GM18511 (cell line): Measurements from ENCODE around the gene MPDZ.
"Not testable (repeated sequence)": the region's sequence is repeated elsewhere in the genome, so short reads cannot be mapped to it uniquely, and the experiment has no call there.

Source experiments
- ATAC-seq: cut with Tn5 transposase; IDR thresholded peaks from one replicate; pipeline ENCODE4 v1.9.1; 2021; ENCODE audit warnings: mild to moderate bottlenecking, moderate library complexity; ENCODE audit not compliant: unreplicated experiment

MPDZ gene

DNA sequence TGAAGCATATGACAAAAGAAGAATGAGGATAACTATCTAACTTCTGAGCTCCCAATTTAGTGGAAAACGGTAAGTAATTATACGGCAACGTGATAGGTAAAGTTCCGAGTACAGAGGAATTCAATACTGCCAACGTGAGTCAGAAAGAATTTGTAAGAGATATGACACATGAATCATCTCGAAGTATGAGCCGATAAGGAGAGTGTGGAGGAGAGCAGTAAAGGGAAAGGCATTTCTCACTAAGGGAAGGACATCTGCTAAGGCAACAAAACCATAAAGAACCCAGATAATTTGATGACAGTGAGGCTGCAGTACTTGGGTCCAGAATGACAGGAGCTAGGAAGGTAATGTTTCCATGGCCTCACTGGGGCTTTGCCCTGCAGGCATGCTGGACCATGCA is 11.0 kb downstream of the MPDZ start:
- no peak for ATAC-seq

DNA sequence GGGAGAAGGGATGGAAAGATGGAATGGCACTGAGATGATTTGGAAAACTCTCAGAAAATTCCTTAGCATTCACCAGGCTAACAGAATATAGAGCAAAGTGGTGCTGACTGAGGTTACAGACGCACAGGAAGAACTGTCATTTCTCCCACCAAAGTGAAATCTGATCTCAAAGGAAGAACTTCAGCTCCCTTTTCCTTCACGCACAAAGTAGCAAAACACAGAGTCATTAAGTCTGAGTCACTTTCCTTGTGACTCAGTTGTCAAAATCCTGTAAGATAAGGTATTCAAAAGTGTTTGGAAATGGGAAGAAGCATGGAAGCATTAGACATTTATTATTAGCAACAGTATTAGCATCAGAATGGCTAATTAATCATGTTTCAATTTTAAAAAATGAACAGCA is 11.7 kb downstream of the MPDZ start:
- no peak for ATAC-seq

DNA sequence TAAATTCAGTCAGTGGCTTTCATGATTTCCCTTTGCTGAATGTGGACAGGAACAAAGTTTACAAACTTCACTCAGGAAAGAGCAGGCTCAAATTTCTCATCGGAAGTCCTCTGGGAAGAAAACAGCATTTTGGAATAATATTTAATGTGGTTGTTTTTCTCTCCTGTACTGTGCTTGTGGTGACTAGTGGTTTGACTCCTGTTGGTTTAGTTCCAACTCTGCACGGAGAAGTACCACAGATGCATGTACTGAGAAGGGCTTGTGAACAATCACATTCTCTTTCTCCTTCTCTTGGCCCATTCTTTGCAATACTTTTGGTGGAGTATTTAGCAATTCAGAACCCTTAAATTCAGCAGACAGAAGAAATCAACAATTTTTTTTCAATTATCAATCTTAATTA is 13.3 kb downstream of the MPDZ start:
- no peak for ATAC-seq

DNA sequence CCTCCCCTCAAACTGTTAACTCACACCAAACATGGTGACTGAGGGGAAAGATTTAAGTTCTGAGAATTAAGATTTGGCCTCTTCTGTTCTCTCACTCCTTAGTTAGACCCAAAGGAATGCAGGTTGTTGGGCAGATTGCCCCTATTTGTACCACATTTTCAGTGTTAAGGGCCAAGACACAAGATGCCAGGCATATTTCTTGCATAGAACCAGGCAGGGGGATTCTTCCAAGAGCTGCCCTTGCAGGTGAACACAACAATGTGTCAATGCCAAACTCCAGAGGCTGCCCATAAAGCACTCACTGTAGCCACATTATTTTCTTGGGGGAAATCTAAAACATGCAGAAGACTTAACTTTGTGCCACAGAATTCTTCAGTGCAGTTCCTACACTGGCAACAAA is 14.7 kb downstream of the MPDZ start:
- ATAC-seq, result no peak

DNA sequence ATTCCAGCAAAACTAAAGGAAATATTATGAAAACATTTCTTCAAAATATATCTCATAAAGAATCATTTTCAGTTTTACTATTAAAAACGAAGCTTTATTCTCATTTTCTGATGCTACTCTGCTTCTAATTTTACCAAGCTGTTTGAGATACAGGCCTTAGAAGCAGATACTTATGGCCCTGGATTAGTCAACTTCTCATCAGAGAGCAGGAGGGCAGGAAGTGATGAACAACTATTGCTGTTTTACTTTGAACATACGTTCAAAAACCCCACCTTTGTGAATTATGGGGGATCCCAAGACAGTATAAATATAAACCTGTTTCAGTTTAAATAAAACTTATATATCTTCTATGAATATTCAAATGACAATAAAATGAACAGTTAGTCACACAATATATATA is 16.0 kb downstream of the MPDZ start:
- ATAC-seq, result no peak

DNA sequence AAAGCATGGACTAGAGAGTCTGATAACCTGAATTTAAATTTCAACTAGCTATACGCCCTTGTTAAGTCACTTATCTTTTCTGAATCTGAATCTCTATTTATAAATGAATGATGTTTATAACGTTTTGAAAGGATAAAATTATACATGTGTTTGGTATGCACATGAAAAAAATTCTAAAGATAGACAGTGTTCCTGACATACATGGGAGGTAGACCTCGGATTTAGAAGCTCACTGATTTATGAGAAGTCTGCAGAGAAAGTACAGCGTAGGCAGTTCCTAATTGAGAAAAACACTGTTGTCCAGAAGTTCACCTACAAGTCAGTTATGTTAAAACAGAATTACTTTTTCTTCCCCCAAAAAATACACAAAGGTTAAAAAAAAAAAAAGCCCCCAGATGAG is 26.6 kb downstream of the MPDZ start:
- ATAC-seq, result no peak

DNA sequence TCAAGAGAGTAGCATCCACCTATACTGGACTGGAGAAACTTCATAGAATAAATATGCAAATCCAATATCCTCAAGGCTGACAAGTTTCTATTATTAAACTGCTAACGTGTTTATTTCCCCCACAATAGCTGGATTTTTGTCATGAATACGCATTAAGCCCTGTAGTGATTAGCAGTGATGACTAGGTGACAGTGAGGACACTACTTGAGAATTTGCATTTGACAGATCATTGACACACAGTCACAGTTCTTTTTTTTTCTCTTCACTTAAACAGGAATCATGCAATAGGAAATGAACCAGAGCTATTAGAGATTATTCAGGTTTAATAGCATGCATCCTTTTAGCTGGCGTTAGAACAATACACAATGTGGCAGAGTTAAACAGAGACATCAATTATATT is 35.3 kb downstream of the MPDZ start:
- no peak for ATAC-seq

DNA sequence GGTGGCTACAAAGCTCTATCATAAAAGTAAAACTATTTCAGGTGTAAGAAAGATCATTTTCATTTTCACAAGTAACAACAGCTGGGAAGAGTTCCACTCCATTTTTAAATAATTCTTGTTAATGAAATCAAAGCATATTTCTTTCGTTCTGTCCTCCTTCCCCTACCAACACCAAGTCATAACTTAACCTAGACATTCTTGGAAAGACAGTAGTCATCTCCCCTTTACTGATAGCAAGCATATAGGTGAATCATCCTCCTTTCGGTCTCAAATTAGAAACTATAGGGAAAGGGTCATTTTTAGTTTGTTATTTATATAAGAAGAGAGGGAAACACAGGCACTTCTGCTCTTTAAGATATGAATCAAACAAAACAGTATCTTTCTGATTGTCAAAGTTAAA is 38.2 kb downstream of the MPDZ start:
- no peak for ATAC-seq

DNA sequence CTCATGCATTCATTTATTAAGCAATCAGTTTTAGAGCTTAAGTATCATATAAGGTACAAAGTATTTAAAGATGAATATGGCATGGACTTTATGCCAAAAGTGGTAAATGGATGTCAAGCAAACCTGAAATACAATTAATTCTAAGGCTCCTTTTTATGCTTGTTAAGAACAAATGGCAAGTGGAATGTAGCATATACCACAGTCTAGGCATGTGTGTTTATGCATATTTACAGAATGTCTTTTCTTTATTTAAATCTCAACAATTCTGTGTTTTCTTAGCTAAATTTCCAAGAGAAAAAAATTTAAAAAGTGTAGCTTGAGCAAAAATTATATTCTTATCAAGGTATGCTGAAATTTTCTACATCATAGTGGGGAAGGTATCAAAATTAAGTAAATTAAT is 39.8 kb downstream of the MPDZ start:
- ATAC-seq, result no peak

DNA sequence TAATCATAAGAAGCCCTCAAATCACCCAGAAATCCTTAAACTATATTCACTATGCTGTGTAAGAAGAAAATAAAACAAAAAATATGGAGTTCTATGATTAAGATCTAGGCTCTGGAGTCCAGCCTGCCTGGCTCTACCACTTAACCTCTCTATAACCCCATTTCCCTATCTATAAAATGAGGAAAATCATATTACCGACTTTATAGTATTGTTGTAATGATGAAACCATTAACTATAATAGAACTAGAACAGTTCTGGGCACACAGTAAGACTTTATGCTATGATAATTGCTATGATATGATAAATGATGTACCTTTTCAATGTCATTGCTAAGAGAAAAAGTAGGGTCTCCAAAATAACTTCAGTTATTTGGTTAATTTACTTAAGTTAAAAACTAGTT is 40.3 kb downstream of the MPDZ start:
- ATAC-seq, result no peak

DNA sequence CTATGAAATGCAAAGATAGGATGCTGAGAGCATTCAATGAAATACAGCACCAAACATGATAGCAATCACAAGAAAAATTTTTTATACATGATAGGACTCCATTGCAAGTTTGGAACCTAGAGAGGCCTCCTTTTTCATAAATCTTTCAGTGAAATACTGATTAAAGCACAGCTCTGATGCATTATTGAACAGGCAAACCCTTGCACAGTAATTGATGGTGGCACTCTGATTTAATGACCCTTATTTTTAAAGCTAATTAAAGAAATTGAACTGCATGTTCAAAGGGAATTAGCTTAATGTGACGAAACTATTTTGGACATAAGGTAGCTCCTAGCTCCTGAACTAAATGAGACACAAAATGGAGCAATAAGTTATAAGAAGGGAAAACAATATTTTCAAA is 44.6 kb downstream of the MPDZ start:
- no peak for ATAC-seq

DNA sequence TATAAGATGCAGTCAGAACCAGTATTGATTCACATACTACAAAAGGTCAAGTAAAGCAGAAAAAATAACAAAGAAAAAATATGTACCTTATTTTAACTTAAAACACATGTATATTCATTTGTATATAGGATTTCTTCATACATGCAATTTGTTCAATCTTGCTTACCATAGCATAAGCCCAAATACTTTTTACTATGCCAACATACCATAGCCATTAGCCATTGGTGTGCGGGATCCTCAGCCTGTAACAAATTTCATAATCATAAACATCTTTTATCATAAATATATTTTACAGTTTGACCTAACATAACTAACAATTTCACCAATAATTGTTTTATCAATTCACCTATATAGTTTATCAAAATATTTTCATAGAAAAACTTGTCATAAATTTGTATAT is 51.1 kb downstream of the MPDZ start:
- ATAC-seq, result no peak

DNA sequence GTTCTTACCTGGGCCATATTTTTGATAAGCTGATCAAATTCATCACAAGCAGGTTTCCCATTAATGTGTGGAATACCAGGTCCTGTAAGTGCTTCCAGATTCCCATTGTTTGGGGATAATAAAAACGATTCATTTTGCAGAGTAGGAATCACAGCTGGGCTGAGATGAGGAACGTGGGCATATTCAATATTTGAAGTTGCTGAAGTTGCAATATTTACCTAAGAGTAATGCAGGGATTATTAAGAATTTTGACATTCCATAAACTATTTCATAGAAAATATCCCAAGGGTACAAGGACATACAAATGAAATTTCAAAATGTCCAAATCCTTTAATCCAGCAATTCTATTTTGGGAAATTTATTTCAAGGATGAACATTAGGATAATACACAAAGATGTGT is 55.1 kb downstream of the MPDZ start:
- no peak for ATAC-seq

DNA sequence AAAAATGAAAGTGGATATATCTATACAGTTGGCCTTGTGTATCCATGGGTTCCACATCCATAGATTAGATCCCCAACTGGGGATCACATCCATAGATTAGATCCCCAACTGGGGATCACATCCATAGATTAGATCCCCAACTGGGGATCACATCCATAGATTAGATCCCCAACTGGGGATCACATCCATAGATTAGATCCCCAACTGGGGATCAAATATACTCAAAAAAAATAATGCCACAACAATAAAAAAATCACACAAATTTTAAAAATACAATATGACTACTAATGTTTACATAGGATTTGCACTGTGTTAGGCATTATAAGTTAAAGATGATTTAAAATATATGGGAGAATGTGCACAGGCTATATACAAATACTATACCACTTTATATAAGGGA is 56.8 kb downstream of the MPDZ start:
- not testable (repeated sequence) for ATAC-seq

DNA sequence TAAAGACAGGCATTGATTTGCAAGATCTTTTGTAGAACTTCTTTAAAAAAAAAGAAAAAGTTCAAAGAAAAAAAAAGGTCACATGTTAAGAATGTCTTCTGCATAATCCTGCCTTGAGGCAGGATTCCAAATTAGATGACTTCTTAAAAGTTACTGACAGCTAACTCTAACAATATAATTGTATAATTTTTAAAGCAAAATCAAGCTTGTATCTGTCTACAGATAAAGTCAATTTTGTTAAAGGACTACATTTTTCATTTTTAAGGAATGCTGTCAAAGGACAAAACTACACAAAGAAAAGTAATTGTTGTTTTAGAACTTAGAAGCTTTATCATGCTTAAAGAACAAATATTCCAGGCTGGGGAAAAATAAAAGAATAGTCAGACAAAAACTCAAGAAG is 57.8 kb downstream of the MPDZ start:
- ATAC-seq, result no peak

DNA sequence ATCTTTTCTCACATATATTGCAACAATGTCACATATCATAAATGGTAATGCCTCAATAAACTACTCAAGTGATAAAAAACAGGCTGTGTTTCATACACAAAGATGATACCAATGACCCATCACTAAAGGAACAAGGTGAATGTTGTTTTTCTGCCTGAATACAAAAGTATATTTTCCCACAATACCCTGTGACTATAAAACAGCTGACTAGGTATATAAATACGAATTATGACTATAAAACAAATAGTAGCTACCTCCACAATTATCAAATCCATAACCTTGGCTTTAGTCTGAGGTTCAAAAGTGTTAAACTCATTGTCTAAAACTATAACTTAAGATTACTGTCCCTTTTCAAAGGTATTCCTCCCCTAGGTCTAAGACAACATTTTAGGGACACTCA is 58.7 kb downstream of the MPDZ start:
- ATAC-seq, result no peak

DNA sequence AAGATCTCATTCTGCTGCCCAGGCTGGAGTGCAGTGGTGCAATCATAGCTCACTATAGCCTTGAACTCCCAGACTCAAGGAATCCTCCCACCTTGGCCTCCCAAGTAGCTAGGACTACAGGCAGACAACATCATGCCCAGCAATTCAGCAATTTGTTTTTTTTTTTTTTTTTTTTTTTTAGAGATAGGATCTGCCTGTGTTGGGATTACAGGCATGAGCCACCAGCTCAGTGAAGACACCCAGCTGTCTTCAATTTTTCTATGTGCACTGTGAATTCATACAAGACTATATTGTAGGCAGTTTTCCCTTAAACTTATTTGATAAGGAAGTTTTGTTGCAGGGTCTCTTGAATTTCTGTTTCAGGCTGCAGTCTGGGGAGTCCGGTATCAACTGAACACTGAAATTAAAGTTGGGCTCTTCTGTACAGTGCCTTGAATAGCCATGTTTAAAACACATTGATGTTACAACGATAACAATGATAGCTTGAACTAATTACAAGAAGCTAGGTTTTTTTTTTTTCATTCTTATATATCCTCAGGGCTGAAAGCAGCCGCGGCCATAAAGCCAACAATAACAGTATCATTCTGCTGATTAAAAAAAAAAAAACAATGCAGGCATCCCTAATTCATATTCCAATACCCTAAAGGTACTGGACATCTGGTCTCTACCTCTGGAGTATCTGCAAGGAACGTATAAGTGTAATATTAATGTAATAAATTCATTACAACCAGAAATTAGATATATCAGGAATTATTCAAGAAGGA is 63.5 kb downstream of the MPDZ start:
- no peak for ATAC-seq

DNA sequence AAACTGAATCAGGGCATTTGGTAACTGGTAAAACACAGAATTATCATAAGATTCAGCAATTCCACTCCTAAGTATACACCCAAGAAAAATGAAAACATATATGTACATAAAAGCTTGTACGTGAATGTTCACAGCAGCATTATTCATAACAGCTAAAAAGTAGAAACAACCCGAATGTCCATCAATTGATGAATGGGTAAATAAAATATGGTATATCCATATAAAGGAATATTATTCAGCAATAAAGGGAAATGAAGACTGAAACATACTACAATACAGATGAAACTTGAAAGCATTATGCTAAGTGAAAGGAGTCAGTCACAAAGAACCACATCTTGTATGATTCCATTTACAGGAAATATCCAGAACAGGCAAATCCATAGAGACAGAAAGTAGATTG is 65.5 kb downstream of the MPDZ start:
- no peak for ATAC-seq

DNA sequence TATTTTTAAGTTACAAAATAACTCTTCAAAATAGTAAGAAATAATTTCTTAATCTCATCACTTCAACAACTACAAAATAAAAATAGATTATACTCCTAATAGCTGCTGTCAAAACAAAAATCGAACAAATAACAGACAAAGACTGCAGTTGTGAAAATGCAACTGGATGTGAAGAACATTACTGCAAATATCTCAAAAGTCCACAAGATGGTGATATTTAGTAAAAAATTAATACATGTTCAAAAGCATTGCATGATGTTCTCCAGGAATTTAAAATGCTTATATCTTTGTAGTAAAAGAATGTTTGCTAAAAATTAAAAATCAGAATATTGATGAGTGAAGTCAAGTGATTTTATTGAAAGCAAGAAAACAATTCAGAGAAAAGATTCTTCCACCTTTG is 66.2 kb downstream of the MPDZ start:
- no peak for ATAC-seq

DNA sequence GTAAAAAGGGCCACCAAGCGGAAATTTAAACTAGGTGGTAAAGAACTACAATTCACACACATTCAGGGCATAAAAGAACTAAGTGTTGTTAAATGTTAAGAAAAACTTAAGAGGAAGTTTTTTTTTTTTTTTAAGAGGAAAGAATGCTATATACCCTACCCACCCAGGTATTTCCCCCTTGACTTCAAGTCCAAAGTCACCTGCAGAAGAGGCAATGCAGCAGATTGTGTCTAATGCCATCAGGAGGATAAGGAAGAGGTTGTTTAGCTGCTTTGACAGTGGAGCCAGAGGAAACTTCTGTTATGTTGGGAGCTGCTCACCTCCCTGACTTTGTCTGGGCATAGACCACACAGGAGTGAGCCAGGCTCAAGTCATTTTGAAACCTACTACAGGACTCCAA is 69.2 kb downstream of the MPDZ start:
- no peak for ATAC-seq

DNA sequence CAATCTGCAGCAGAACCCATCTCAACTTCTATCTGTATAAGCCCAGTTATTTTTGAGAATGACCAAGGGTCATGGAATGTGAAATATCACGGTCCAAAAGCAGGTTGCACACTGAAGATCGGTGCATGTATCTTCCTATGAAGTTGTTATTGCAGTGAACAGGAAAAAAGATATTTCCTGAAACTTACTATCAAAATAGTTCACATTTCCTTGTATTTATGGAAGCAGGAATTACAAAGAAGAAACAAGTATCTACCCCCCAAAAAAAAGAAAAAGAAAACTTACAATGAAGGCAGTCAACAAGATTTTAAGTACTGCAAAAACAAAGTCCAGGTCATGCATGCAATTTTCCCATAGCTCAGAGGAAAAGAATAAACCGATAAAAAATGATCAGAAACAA is 70.0 kb downstream of the MPDZ start:
- ATAC-seq, result no peak

DNA sequence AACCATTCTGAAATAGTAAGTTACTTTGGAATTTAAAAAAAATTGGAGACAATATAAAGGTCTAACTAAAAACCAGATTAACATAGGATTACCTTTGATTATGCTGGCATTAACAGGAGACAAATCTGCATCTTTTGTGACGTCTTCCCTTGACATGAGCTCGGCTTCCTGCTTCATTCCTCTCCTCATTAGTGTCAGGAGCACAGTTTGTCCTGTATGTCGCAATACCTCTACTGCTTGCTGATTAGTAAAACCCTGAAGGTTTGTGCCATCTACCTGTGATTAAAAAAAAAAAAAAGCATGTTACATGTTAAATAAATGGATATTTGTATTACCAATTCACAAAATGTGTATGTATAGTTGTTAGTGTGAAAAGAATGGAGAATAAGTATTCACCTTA is 73.7 kb downstream of the MPDZ start:
- no peak for ATAC-seq

DNA sequence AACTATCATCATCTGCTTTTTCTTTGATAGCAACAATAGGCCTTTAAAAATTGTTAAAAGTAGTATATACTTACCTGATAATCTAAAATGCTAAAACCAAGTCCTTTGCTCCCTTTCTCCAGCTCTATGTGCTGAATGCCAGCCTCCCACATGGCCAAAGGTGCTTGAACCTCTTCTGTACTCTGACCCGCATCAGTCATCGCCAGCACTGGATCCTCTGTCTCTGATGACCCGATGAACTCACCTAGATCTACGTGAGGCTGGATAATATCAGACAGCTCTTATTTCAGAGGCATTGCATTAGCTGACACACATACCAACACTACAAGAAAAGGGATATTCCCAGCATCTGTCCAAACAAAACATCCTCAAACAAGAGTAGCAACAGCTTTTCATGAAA is 89.5 kb downstream of the MPDZ start:
- ATAC-seq, result no peak
